ENCODE results near the gene HNRNPM.

The HNRNPM gene

DNA sequence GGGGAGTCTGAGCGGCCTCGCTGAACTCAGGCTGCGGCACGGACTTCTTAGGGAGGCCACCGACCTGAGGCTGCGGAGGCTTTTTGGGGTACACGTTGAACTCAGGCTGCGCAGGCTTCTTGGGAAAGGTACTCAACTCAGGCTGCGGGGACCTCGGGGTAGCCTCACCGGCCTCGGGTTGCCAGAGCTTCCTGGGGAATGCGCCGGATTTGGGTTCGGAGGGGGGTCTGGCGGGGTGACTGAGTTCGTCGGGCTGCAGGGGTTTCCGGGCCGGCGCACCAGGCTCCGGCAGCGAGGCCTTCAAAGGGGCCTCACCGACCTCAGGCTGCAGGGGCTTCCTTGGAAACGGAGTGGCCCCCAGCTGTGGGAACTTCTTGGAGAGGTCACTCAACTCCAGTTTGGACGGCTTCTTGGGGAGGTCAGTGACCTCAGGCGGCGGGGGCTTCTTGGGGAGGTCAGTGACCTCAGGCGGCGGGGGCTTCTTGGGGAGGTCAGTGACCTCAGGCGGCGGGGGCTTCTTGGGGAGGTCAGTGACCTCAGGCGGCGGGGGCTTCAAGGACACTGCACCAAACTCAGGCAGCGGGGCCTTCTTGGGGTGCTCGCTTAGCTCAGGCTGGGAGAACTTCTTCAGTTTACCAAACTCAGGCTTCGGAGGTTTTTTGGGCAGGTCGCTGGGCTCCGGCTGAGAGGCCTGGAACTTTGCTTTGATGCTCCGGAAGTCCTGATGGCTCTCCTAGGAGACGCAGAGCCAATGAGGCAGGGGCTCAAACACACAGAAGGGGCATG is 54.5 kb downstream of the HNRNPM start:
- Histone ChIP-seq H4K20me1 (ENCODE audit: insufficient read depth, low read length) (no peaks in the 10 kb centered on the region), H3K9me3 (ENCODE audit: insufficient read depth, low read length) (no peaks in the 10 kb centered on the region), H3K4me2 (ENCODE audit: low read length) (no peak overlapping the region), H3K27ac (ENCODE audit: low read length) (no peak overlapping the region), H3K27me3 (ENCODE audit: low read depth, low read length) (no peaks in the 10 kb centered on the region), H3K9ac (ENCODE audit: low read length) (no peak overlapping the region), H3K36me3 (replicated peaks; ENCODE audit: low read depth, low read length) (no peaks in the 10 kb centered on the region), H3K4me3 (ENCODE audit: low read length) (no peak overlapping the region), H3K4me1 (ENCODE audit: low read length) (peaks cover 8% of the 10 kb centered on the region; the same call in 1 of the 2 replicates), H3K79me2 (ENCODE audit: low read length) (no peaks in the 10 kb centered on the region), H2AFZ (ENCODE audit: low read depth, low read length) (no peak overlapping the region)
- TF ChIP-seq EZH2phosphoT487 (IDR thresholded peaks at IDR 0.05; ENCODE audit: low read depth), result no peak
- no peak for TF ChIP-seq CTCF (IDR thresholded peaks at IDR 0.05; ENCODE audit: low read depth, low read length)

DNA sequence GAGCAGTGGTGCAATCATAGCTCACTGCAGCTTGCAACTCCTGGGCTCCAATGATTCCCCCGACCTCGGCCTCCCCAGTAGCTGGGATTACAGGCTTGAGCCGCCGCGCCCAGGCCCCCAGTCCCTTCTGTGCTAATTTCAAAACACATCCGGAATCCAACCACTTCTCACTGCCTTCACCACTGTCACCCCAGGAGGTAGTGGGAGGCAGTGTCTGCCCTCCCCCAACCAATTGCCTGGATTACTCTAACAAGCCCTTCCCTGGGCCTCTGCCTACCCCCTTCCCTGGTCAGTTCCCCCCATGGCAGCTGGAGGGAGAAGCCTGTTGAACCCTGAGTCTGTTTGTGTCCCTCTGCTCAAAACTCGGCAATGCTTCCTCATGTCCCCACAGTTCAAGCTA is 55.4 kb downstream of the HNRNPM start:
- H3K4me2 ChIP-seq (ENCODE audit: low read length), result no peak overlapping the region
- no peaks in the 10 kb centered on the region for H3K27me3 ChIP-seq (ENCODE audit: low read depth, low read length)
- no peaks in the 10 kb centered on the region for H4K20me1 ChIP-seq (ENCODE audit: insufficient read depth, low read length)
- no peak overlapping the region for H3K27ac ChIP-seq (ENCODE audit: low read length)
- no peaks in the 10 kb centered on the region for H3K9me3 ChIP-seq (ENCODE audit: insufficient read depth, low read length)
- TF ChIP-seq EZH2phosphoT487 (IDR thresholded peaks at IDR 0.05; ENCODE audit: low read depth) (no peak), CTCF (IDR thresholded peaks at IDR 0.05; ENCODE audit: low read depth, low read length) (no peak)
- no peak overlapping the region for H3K9ac ChIP-seq (ENCODE audit: low read length)
- no peak overlapping the region for H2AFZ ChIP-seq (ENCODE audit: low read depth, low read length)
- no peak overlapping the region for H3K4me3 ChIP-seq (ENCODE audit: low read length)
- no peaks in the 10 kb centered on the region for H3K79me2 ChIP-seq (ENCODE audit: low read length)
- peaks cover 8% of the 10 kb centered on the region; the same call in 1 of the 2 replicates for H3K4me1 ChIP-seq (ENCODE audit: low read length)
- H3K36me3 ChIP-seq (replicated peaks; ENCODE audit: low read depth, low read length), result no peaks in the 10 kb centered on the region

DNA sequence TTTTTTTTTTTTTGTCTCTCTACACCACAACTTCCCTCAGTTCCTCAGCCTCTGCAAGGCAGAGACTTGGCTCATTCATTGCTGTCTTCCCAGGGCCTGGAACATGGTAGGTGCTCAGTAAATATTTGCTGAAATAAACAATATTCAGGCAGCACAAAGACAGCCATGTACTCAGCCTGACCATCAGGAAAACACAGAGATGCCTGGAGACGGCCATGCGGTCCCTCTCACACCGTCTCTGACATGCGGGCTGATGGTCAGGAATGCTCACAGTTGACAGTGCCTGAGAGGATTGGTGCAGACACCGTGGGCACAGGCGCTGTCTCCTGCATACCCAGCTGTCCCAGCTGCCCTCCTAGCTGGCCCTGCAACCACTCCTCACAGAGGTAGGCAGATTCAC is 56.7 kb downstream of the HNRNPM start:
- Histone ChIP-seq H3K36me3 (replicated peaks; ENCODE audit: low read depth, low read length) (no peaks in the 10 kb centered on the region), H3K4me3 (ENCODE audit: low read length) (no peak overlapping the region), H3K27ac (ENCODE audit: low read length) (no peak overlapping the region), H3K79me2 (ENCODE audit: low read length) (no peaks in the 10 kb centered on the region), H4K20me1 (ENCODE audit: insufficient read depth, low read length) (no peaks in the 10 kb centered on the region), H3K9ac (ENCODE audit: low read length) (no peak overlapping the region), H3K27me3 (ENCODE audit: low read depth, low read length) (no peaks in the 10 kb centered on the region), H3K9me3 (ENCODE audit: insufficient read depth, low read length) (no peaks in the 10 kb centered on the region), H2AFZ (ENCODE audit: low read depth, low read length) (no peak overlapping the region), H3K4me2 (ENCODE audit: low read length) (no peak overlapping the region), H3K4me1 (ENCODE audit: low read length) (peaks cover 12% of the 10 kb centered on the region; the same call in 1 of the 2 replicates)
- TF ChIP-seq CTCF (IDR thresholded peaks at IDR 0.05; ENCODE audit: low read depth, low read length) (no peak), EZH2phosphoT487 (IDR thresholded peaks at IDR 0.05; ENCODE audit: low read depth) (no peak)

DNA sequence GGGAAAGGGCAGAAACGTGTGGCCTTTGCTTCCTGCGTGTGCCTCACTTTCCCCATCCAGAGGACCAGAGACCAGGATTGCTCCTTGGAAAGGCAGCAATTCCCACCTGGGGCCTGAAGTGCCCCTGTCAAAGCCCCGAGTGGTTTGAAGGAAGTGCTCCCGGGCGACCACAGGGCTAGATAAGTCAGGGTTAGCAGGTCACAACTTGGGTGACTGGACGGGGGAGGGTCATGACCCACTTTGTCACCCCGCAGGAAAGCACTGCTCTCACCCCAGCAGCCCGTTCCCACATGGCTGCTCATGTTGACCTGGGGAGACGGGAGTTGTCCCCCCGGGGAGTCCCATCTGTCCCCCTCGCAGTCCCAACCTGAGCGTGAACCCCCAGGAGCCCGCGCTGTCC is 57.2 kb downstream of the HNRNPM start:
- Histone ChIP-seq H3K27me3 (ENCODE audit: low read depth, low read length) (no peaks in the 10 kb centered on the region), H3K4me2 (ENCODE audit: low read length) (no peak overlapping the region), H3K9ac (ENCODE audit: low read length) (no peak overlapping the region), H3K36me3 (replicated peaks; ENCODE audit: low read depth, low read length) (no peaks in the 10 kb centered on the region), H3K27ac (ENCODE audit: low read length) (no peak overlapping the region), H3K79me2 (ENCODE audit: low read length) (no peaks in the 10 kb centered on the region), H3K9me3 (ENCODE audit: insufficient read depth, low read length) (no peaks in the 10 kb centered on the region), H2AFZ (ENCODE audit: low read depth, low read length) (peak overlapping the region; percentile 31; the same call in 1 of the 2 replicates), H3K4me3 (ENCODE audit: low read length) (no peak overlapping the region), H4K20me1 (ENCODE audit: insufficient read depth, low read length) (no peaks in the 10 kb centered on the region), H3K4me1 (ENCODE audit: low read length) (peaks cover 13% of the 10 kb centered on the region; the same call in 1 of the 2 replicates)
- TF ChIP-seq CTCF (IDR thresholded peaks at IDR 0.05; ENCODE audit: low read depth, low read length) (no peak), EZH2phosphoT487 (IDR thresholded peaks at IDR 0.05; ENCODE audit: low read depth) (no peak)
